OCI-LY1 (cell line): ENCODE data around the gene ZNF142.

Experiments used
- H2AFZ ChIP-seq: fragments of 200-600 bp; sonication (generic), shearing (Covaris generic); 2 replicates; pipeline ENCODE4 v1.6.0; 2014; ENCODE audit warnings: antibody characterized with exemption, mild to moderate bottlenecking, low read length
- H3F3A ChIP-seq: fragments of 200-600 bp; sonication (generic), shearing (Covaris generic); 2 replicates; pipeline ENCODE4 v1.6.0; 2014; ENCODE audit warnings: mild to moderate bottlenecking, antibody characterized with exemption, low read length, moderate library complexity; ENCODE audit not compliant: insufficient read depth
- H3K27ac ChIP-seq: fragments of 200-600 bp; sonication (generic); 2 replicates; pipeline ENCODE4 v1.5.1; 2014; ENCODE audit warnings: low read length, mixed run types, mild to moderate bottlenecking, low read depth; ENCODE audit not compliant: poor library complexity, severe bottlenecking
- H3K27me3 ChIP-seq: fragments of 200-600 bp; sonication (generic); 2 replicates; pipeline ENCODE4 v1.6.0; 2014; ENCODE audit warnings: antibody characterized with exemption, mild to moderate bottlenecking, low read length, moderate library complexity; ENCODE audit not compliant: insufficient read depth
- H3K36me3 ChIP-seq: fragments of 200-600 bp; sonication (generic); 2 replicates; pipeline ENCODE4 v1.6.1; 2014; ENCODE audit warnings: mild to moderate bottlenecking, antibody characterized with exemption, low read length, moderate library complexity, mixed read lengths; ENCODE audit not compliant: insufficient read depth
- H3K4me1 ChIP-seq: fragments of 200-600 bp; sonication (generic); 2 replicates; pipeline ENCODE4 v1.5.1; 2014; ENCODE audit warnings: mild to moderate bottlenecking, low read length, moderate library complexity; ENCODE audit not compliant: insufficient read depth, severe bottlenecking
- H3K4me2 ChIP-seq: fragments of 200-600 bp; sonication (generic), shearing (Covaris generic); 2 replicates; pipeline ENCODE4 v1.6.1; 2014; ENCODE audit warnings: low read length
- H3K4me3 ChIP-seq: fragments of 200-600 bp; sonication (generic); 2 replicates; pipeline ENCODE4 v1.5.1; 2014; ENCODE audit warnings: low read length, low read depth, mild to moderate bottlenecking, mixed read lengths; ENCODE audit not compliant: poor library complexity, severe bottlenecking
- H3K79me2 ChIP-seq: fragments of 200-600 bp; shearing (Covaris generic); 2 replicates; pipeline ENCODE4 v1.6.1; 2016; ENCODE audit warnings: mixed run types, low read length, mixed read lengths; ENCODE audit not compliant: insufficient read depth
- H3K9ac ChIP-seq: fragments of 200-600 bp; sonication (generic), shearing (Covaris generic); 2 replicates; pipeline ENCODE4 v1.6.1; 2014; ENCODE audit warnings: mild to moderate bottlenecking, low read length, mixed read lengths
- H3K9me2 ChIP-seq: fragments of 200-600 bp; sonication (generic), shearing (Covaris generic); 2 replicates; pipeline ENCODE4 v1.6.1; 2014; ENCODE audit warnings: low read depth, mild to moderate bottlenecking, low read length, mixed read lengths
- H3K9me3 ChIP-seq: fragments of 200-600 bp; shearing (Covaris generic); 2 replicates; pipeline ENCODE4 v1.6.1; 2014; ENCODE audit warnings: low read length, mixed read lengths
- H4K20me1 ChIP-seq: fragments of 200-600 bp; sonication (generic), shearing (Covaris generic); 2 replicates; pipeline ENCODE4 v1.6.0; 2016; ENCODE audit warnings: mild to moderate bottlenecking, low read length; ENCODE audit not compliant: insufficient read depth
- EZH2 ChIP-seq: fragments of 200-600 bp; sonication (generic), shearing (Covaris generic); IDR thresholded peaks from 2 replicates; pipeline ENCODE4 v1.8.0; 2017; ENCODE audit warnings: borderline replicate concordance, mixed run types, mild to moderate bottlenecking, antibody characterized with exemption, low read length, moderate library complexity, mixed read lengths
- TF ChIP-seq, protein P1 (sequence below): fragments of 200-600 bp; sonication (generic), shearing (Covaris generic); IDR thresholded peaks from 2 replicates; pipeline ENCODE4 v1.5.1; 2017; ENCODE audit warnings: mild to moderate bottlenecking, antibody characterized with exemption, low read length, moderate library complexity, mixed read lengths

ZNF142 gene

DNA sequence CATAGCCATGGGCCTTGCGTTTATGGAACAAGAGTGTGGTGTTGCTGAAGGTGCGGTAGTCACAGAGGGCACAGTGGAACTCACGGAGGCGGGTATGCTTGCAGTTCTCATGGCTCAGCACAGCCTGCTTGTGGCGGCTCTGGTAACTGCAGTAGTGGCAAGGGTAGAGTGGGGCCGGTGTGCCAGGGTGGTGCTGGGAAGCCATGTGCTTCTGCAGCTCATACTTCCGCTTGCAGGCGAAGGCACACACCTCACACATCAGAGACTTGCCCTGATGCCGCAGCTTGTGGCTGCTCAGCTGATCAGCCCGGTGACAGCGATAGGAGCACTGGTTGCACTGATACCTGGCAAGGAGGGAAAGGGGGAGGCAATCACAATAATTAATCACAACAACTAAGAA lies 14.7 kb downstream of the ZNF142 start:
- Histone ChIP-seq H3K4me1 (no peaks in the 10 kb centered on the region), H3K27ac (no peak overlapping the region), H3K79me2 (no peaks in the 10 kb centered on the region), H3F3A (no peaks in the 10 kb centered on the region), H3K4me3 (no peak overlapping the region), H3K4me2 (no peak overlapping the region), H3K36me3 (peaks cover 96% of the 10 kb centered on the region), H3K9me3 (no peaks in the 10 kb centered on the region), H3K27me3 (no peaks in the 10 kb centered on the region), H3K9ac (no peak overlapping the region), H2AFZ (no peak overlapping the region), H4K20me1 (no peaks in the 10 kb centered on the region), H3K9me2 (no peaks in the 10 kb centered on the region)
- TF ChIP-seq, protein P1, sequence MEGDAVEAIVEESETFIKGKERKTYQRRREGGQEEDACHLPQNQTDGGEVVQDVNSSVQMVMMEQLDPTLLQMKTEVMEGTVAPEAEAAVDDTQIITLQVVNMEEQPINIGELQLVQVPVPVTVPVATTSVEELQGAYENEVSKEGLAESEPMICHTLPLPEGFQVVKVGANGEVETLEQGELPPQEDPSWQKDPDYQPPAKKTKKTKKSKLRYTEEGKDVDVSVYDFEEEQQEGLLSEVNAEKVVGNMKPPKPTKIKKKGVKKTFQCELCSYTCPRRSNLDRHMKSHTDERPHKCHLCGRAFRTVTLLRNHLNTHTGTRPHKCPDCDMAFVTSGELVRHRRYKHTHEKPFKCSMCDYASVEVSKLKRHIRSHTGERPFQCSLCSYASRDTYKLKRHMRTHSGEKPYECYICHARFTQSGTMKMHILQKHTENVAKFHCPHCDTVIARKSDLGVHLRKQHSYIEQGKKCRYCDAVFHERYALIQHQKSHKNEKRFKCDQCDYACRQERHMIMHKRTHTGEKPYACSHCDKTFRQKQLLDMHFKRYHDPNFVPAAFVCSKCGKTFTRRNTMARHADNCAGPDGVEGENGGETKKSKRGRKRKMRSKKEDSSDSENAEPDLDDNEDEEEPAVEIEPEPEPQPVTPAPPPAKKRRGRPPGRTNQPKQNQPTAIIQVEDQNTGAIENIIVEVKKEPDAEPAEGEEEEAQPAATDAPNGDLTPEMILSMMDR, result no peak
- no peak for TF ChIP-seq EZH2

DNA sequence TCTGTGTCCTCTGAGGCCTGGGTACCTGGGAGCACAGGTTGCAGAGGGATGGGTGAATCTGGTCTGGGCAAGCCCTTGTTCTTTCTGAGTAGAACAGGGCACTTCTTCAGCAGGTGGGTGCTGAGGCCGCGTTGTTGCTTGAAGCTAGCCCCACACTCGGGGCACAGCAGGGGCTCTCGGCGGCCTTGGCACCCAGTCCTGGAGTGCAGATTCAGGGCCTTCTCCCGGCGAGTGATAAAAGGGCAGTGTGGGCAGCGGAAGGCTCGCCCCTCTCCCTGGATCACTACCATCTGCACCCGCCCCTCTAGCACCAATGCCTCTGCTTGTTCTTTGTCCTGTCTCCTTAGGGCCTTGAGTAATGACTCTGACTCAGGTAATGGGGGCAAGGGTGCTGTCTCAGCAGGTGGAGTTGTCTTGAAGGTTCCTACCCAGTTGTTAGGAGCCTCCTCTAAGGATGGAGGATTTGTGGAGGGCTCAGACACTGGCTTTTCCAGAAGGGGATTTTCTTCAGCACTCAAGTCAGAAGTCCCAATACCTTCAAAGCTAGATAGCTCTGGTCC lies 15.6 kb downstream of the ZNF142 start:
- peaks cover 94% of the 10 kb centered on the region for H3K36me3 ChIP-seq
- no peak overlapping the region for H3K4me2 ChIP-seq
- no peak overlapping the region for H3K9ac ChIP-seq
- no peaks in the 10 kb centered on the region for H3K9me2 ChIP-seq
- no peaks in the 10 kb centered on the region for H3F3A ChIP-seq
- H3K27ac ChIP-seq, result no peak overlapping the region
- no peaks in the 10 kb centered on the region for H3K79me2 ChIP-seq
- no peaks in the 10 kb centered on the region for H4K20me1 ChIP-seq
- H3K27me3 ChIP-seq, result no peaks in the 10 kb centered on the region
- H2AFZ ChIP-seq, result no peak overlapping the region
- TF ChIP-seq EZH2, result no peak
- TF ChIP-seq, protein P1, result no peak
- H3K9me3 ChIP-seq, result no peaks in the 10 kb centered on the region
- no peak overlapping the region for H3K4me3 ChIP-seq
- no peaks in the 10 kb centered on the region for H3K4me1 ChIP-seq

DNA sequence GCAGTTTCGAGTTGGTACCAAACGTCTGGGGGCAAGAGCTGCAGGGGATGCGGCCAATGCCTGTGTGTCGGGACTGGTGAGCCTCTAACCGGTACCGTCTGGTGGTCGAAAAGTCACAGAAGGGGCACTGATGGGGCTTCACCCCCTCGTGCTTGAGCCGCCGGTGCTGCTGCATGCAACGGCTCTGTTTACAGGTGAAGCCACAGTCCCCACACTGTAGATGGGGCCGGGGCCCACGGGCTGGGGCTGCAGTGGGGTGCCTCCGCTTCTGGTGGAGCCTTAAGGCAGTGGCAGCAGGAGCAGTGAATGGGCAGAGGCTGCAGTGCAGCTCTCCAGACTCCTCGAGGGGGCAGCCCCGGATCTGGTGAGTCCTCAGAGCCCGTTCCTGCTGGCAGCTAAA lies 16.6 kb downstream of the ZNF142 start:
- Histone ChIP-seq H3K4me2 (no peak overlapping the region), H3K9me3 (no peaks in the 10 kb centered on the region), H3F3A (no peaks in the 10 kb centered on the region), H3K9ac (no peak overlapping the region), H3K79me2 (no peaks in the 10 kb centered on the region), H3K9me2 (no peaks in the 10 kb centered on the region), H3K27me3 (no peaks in the 10 kb centered on the region), H4K20me1 (no peaks in the 10 kb centered on the region), H3K4me3 (no peak overlapping the region), H3K36me3 (peaks cover 94% of the 10 kb centered on the region), H3K27ac (no peak overlapping the region), H2AFZ (no peak overlapping the region), H3K4me1 (no peaks in the 10 kb centered on the region)
- TF ChIP-seq, protein P1, result no peak
- TF ChIP-seq EZH2, result no peak
